NCI-H446 treated with DMSO at 0.1 percent for 48 hours (cell line): ENCODE results near the gene SCAMP3.

ENCODE experiments used
- DNase-seq: peaks from one replicate; lab custom pipeline; 2025; lab: John Stamatoyannopoulos, UW

The SCAMP3 gene

DNA sequence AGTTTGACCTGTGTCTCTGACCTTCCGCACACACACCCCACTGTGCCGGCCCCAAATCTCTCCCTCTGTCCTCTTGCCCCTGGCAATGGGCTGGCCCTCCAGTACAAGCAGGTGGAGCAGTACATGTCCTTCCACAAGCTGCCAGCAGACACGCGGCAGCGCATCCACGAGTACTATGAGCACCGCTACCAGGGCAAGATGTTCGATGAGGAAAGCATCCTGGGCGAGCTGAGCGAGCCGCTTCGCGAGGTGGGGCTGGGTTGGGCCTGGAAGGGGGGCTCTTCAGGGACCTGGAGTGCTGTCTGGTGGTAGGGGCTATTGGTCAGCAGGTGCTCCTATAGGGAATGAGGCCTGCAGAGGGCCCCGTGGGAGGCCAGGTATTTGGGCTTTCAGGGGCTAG is 22.9 kb upstream of the SCAMP3 start:
- DNase-seq: no peak

DNA sequence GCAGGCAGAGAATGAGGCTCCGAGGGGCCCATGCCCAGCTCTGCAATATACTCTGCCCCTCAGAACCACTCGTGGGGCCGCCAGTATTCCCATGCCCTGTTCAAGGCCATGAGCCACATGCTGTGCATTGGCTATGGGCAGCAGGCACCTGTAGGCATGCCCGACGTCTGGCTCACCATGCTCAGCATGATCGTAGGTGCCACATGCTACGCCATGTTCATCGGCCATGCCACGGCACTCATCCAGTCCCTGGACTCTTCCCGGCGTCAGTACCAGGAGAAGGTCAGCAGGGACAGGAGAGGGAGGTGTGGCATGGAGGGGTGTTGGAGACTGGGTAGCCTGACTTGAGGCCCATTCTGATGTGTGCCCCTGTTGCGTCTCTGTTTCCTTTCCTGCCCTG is 22.3 kb upstream of the SCAMP3 start:
- DNase-seq: no peak

DNA sequence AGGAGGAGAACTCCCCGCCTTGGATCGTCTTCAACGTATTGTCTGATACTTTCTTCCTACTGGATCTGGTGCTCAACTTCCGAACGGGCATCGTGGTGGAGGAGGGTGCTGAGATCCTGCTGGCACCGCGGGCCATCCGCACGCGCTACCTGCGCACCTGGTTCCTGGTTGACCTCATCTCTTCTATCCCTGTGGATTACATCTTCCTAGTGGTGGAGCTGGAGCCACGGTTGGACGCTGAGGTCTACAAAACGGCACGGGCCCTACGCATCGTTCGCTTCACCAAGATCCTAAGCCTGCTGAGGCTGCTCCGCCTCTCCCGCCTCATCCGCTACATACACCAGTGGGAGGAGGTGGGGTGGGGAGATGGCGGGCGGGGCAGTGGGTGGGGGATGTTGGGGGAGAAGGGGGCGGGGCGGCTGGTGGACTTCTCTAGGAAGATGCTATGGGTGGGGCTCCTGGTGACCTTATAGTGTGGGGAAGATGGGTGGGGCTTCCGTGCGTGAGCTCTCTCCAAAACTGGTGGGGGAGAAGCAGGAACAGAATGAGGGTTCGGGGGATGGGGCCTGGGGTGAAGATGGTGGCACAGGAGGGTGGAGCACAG is 20.4 kb upstream of the SCAMP3 start:
- no peak for DNase-seq

DNA sequence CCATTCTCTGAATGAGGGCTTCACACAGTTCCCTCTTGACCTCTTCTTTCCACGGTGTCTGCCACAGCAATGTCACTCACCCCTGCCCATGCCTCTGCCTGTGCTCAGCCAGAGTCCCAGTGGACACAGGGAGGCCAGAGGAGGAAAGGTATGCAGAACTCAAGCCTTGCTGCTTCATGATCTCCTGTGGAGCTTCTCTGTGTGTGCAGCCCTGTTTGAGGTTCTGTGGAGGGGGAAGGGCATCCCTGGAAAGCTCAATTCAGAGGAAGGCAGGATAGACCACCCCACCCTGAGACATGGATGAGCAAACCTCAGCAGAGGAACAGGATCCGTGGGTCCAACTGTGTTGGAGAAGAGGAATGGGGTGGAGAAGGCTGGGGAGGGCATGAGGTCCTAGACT is 17.1 kb upstream of the SCAMP3 start:
- DNase-seq: no peak

DNA sequence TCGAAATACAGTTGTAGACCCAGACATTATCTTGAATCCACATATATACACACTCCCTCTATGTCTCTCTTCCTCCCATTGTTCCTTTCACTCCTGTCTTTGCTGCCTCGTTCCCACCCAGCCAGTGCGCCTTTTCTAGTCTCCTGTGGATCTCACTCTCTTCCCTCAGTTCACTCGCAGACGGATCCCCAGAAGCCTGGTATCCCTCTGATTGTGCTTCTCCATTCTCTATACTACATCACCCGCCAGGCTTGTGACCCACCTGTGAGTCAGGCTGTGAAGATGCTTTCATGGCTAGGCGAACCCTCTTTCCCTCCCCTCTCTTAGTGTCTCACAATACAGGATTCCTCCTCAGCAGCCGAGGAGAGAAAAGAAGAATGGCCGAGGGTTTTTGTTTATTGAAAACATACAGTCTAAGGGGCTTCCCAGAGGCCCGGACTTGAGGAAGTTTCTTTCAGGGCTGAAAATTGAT is 16.6 kb upstream of the SCAMP3 start:
- no peak for DNase-seq

DNA sequence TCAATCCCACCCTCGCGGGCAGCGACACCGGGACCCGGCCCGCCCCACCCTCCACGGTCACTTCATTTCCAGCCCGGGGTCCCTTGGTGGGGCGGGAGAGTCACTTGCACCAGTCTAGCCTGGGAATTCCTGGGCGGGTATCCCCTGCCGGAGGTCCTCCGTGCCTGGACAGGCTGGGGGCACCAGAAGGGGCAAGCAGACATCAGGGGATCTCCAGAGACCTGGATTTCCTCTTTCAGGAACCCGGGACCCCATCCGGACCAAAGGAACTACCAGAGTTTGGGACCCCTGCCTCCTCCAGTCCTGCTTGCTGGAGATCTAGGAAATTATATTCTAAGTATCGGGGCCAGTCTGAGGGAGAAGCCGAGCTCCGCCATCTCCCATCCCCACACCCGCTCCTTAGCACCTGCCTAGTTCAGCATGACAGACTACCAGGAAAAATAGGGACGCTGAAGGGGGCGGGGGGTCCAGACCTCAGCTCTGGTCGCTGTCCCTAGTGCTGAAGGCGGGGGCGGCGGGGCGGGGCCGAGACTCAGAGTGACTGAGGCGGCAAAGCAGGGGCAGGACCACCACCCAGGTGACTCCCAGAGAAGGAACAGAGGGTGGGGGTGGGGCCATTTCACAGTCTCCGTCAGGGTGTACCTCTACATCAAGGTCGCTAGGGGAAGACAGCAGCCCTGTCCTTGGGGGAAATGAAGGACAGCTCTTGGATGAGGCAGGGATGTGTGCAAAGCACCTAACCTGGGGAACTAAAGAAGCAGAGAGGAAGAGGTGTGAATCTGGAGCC is 15.9 kb upstream of the SCAMP3 start:
- DNase-seq: no peak

DNA sequence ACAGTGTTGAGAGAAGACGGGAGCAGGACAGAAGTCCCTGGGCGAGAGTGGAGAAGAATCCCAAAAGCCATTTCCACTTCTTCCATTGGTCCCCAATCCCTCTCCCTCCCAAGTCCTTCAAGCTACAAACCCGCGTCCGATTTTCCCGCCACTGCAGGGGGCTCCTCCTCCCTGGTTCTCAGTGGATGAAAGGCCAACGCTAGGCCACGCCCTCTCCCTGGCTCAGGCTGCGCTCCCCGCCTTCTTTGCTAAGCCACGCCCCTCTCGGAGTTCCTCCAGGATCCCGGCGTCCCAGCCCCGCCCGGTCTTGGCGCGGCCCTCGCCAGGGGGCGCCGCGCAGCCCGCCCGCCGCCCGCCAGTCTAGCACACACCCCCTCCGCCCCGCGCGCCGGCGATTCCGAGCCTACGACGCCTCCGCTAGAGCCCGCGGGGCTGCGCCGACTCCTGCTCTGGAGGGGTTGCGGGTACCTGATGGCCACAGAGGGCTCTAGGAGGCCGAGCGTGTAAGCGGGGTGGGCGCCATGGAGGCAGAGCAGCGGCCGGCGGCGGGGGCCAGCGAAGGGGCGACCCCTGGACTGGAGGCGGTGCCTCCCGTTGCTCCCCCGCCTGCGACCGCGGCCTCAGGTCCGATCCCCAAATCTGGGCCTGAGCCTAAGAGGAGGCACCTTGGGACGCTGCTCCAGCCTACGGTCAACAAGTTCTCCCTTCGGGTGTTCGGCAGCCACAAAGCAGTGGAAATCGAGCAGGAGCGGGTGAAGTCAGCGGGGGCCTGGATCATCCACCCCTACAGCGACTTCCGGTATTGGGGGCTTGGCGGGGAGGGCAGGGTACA is 15.1 kb upstream of the SCAMP3 start, which contains the start of gene HCN3:
TSS of gene HCN3 (plus strand) at position 394 of the 832 bp plus-strand sequence. CDS start at position 522, 128 bp downstream.
- peak; percentile 95 for DNase-seq

DNA sequence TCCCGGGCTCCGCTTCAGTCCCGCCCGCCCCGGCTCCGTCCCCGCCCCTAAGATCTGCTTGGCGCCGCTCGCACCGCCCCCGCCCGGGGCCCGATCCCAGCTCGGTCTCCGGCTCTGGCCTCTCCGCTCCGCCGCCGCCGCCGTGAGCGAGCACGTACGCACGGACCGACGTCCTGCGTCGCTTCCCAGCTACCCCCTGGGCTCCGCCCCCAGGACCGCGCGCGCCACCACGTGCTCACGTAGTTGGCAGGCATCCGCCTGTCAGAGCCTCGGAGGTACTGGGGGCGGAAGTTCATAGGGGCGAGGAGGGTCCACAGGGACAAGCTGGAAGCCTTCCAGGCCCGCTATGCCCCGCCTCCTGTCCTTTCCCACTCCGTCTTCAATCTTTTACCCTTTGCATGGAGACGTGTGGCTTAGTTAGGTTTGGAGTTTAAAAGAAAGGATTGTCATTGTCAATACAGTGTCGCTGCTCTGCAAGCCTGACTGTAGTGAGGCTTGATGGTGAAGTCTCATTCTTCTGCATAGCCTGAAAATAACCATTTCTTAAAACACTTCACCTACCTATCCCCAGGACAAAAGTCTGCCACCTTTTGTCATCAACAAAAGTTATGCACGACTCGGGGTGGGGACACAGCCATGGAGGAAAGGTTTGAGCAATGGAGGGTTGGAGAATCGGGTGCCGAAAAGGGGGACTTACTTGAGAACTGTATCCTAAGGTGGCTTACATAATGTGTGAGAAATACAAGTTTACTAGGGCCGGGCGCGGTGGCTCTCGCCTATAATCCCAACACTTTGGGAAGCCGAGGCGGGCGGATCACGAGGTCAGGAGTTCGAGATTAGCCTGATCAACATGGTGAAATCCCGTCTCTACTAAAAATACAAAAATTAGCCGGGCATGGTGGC is 11.4 kb upstream of the SCAMP3 start, which contains the start of gene CLK2:
TSS of gene CLK2 (minus strand) at position 162 of the 903 bp plus-strand sequence. CDS start 2,527 bp downstream, outside the sequence.
- peak; percentile 98 for DNase-seq

DNA sequence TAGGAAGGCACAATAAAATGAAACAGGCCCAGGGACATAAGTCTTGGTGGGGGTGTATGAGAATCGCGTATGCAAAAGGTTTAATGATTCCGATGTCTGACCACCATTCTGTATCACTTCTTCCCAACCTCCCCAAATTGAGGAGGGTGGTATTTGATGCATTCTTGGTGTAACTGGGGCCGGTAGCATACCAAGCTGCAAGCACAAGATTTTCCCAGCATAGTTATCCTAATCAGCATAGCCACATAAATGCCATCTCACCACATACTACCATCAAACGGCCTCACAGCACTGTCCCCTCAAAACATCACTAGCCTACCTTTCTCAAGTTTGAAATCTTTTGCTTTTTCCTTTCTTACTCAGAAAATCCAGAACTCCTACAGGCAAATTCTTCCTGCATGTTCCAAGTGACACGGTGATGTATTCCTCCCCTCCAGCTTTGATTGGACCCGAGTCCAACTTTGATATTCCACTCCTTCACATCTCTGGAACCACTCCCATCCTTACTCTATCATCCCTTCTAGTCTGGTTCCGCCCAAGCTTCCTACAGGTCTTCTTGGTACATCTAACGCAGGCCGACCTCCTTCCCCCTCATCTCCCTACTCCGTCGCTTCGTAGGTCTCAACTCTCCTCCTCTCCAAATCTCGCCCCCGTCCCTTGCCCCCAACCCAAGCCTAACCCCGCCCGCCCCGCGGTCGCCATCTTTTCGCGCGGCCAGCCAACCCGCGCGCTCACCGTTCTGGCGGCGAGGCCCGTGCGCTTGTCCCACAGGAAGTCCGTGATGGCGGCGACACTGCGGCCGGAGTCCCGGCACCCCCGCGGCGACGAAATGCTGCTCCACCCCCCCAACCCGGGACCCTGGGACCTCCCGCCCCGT is 10.5 kb upstream of the SCAMP3 start:
- peak; percentile 60 for DNase-seq

DNA sequence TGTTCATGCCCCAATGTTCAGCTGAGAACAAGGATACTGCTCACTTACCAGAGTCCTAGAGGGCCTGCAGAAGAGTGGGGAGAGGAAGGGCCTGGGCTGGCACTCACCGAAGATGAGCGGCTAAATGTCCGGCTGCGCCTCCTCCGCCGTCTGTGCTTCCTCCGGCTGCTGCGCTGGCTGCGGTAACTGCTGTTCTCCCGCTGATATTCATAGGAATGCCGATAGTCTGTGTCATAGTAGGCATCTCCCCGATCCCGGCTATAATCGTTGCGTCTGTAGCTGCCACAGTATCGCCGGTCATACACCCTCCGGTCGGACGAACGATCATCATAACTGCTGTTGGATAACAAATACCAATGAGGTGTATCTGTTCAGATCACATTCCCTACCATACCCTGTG is 7.2 kb upstream of the SCAMP3 start:
- DNase-seq: no peak

DNA sequence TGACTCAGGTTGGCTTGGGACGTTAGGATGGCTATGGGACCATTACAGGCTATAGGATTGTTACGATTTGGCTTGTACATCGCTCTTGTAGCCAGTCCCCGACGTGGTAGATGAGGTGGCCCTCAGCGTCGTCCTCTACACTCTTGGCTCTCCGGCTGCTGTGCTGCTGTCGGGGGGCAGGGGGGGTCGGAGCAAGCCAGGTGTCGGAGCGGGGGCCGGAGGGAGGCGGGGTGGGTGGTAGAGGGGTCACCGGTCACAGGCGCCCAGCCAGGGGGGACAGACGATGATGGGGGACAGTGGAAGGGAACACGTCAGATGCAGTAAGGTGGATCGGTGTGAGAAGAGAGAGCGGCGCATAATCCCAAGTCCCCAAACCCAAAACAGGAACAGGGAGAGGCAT is 6.5 kb upstream of the SCAMP3 start:
- no peak for DNase-seq

DNA sequence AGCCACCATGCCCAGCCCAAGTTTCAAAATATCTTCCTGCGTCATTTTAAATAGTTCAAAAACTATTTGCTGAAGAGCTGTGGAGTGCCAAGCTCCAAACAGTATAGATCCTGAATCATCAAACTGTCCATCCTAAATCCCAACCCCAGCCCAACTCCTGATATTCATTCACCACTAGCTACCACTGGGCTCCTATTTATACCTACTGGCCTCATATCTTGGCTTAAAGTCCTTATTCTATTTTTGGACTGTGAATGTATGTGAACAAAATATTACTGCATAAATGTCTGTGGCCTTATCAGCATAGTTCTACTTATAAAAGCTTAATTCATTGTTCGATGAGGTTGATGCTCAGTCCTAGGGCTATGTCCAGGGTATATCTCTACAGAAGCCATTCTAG is 5.2 kb upstream of the SCAMP3 start:
- no peak for DNase-seq

DNA sequence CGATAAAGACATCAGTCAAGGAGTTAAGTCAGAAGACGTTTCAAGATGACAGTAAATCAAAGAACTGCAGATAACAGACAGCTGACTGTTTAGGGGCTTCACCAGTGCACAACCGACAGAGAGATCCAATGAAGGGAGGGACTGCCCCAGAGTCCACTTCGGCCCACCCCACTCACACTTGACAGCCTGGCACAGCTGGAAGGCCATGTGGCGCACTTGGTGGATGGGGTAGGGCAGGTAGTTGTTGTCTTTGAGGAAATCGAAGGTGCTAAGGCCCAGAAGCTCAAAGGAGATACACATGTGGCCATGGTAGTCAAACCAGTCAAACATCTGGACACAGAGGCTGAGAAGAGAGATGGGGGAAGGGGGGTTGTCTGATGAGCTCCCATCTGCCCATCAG is 4.4 kb upstream of the SCAMP3 start:
- DNase-seq: no peak

DNA sequence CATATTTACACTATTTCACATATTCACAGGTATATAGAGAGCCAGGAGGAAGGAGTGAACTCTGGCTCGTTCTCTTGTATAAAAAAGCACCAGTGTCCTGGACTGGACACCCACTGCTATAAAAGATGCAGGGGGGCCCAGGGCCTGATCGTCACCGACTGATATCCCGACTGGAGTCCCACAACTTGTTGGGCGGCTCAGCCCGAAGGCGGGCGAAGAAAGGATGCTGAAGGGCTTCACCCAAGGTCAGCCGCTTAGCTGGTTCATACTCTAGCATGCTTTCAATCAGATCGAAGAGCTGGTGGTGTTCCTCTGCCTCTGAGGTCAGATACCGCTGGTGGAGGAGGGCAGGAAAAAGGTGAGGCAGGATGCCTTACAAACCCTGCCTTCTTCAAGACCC is 907 bp upstream of the SCAMP3 start:
- no peak for DNase-seq

DNA sequence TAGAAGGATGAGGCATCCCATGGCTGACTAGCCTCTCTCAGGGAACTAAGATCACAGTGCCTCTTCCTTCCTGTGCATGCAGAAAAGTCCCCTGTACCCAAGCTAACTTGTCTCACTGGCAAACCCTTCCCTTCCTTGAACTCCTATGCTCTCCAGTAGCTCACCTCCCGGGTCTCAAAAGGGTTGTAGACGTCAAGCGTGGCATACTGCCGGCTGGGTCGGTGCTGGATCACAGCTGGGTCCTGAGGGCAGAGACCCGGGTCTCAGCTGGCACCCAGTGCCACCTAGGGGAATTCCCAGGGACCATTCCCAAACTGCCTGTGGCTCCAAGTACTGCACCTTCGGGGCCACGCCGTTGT is 688 bp downstream of the SCAMP3 start:
- DNase-seq: no peak

DNA sequence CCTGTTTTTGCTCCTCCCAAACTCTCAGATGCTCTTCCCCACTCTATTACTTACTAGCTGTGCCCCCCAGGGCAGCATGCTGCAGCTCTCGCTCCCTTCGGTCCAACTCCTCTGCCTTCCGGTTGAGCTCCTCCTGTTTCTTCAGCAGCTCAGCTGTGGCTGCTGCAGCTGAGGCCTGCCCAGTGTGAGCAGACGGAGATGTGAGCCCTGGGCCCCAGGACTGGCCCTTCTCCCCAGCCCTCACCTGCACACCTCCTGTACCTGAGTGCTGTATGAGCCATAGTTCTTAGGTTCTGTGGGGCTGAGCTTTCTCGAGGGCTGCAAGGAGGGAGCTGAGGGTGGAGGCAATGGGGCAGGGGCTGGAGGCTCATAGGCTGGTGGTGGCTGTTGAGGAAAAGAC is 1.9 kb downstream of the SCAMP3 start:
- DNase-seq: no peak

DNA sequence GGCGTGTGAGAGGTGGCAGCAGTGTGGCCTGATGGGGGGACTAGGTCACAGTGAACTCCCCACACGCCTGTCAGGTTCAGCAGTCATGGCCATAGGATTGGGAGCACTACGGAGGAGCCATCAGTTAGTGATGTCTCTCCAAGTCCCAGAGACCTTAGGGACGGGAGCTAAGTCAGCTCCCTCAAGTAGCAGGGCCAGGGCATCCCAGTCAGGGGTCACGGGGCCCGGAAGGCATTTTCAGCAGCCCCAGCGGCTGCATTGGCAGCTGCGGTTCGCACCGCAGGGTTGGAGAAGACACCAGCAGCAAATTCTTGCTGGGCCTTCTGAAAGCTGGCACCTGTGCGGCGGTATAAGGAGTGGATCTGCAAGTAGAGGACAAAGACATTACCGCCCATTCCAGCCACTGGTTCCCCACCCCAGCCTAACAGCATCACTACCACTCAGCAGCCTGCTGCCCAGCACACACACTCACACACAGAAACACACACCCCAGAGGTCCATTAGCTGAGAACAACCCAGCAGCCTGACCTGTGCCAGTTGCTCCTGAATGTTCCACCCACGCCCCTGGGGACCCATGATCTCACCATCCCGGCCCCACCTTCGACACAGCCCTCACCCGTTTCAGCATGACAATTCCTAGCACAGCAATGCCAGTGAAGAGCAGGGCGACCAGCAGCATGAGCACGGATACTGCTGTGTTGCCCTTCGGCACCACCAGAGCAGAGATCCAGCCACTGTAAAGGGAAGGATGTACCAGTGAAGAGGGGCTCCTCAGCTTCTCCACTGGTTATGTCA is 5.9 kb downstream of the SCAMP3 start:
- no peak for DNase-seq

DNA sequence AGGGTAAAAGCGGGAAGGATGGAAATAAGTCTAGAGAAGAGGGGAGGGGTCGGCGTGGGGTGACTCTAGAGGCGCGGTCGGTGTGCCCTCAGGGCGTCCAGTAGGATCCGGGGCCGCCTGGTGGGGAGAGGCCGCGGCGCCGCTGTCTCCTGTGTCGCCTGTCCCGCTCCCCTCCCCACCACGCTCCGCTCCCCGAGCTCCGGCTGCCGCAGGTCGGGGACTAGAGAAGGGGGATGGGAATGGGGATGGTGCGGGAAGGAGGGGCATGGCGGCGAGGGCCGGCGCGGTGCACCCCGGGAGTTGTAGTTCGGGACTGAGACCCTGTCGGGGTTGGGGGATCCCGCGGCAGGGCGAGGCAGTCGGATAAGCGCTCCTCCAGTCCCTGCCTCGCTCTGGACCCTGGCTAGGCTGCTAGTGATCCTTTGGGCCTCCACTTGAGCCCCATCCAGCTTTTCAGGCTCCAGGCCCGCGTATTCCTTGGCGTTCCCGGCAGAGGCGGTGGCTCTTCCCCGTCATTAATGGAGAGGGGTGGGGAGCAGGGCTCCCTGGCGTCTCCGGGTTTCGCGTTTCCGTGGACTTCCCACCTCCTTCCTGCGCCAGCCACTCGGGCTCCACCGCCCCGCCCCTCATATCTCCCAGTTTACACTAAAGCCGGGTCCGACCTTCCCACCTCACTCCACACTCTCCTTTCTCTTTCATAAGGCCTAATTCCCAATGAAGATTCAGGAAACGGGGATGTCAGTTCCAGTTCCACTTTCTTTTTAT is 6.7 kb downstream of the SCAMP3 start, which contains the start of gene ENTREP3:
TSS of gene ENTREP3 (minus strand) at position 241 of the 765 bp plus-strand sequence. CDS start 606 bp downstream, outside the sequence.
- DNase-seq: peak; percentile 74

DNA sequence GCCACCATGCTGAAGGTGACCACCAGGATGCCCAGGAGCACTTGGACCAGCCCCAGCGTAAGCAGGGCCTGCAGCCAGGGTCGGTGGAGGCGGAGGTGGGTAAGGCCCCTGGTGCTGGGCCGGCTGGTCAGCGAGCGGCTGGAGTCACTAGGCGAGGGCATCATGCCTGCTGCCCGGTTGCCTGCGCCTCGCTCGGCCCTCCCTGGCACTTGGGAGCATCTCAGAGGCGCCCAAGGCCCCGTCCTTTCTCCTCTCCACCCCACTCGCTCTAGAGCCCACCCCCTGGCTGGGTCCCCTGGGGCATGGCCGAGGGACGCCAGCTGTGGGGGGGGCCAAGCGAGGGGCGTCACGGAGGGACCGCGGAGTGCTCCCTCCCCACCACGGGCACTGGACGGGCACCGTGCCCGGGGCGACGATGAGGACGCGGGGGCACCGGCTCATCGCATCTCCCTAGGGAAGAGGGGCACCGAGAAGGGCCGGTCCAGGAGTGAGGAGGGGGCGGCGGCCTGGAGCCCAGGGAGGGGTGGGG is 7.4 kb downstream of the SCAMP3 start:
- no peak for DNase-seq
